Parathyroid adenoma (tissue), 2 donors: ENCODE results near the gene VOPP1.
"Not testable (repeated sequence)": the region's sequence is repeated elsewhere in the genome, so short reads cannot be mapped to it uniquely, and the experiment has no call there.

ENCODE experiments used
- H2AFZ ChIP-seq: fragments of 300-600 bp; sonication (generic); one replicate; pipeline ENCODE4 v1.7.0; 2017; ENCODE audit warnings: antibody characterized with exemption, mild to moderate bottlenecking
- H3K27ac ChIP-seq: fragments of 300-600 bp; sonication (generic); one replicate; pipeline ENCODE4 v1.7.0; 2017
- H3K27me3 ChIP-seq: fragments of 300-600 bp; sonication (generic); one replicate; pipeline ENCODE4 v1.7.0; 2017; ENCODE audit warnings: low read length; ENCODE audit not compliant: control insufficient read depth, insufficient read depth
- H3K36me3 ChIP-seq: fragments of 300-600 bp; sonication (generic); one replicate; pipeline ENCODE4 v1.7.0; 2017; ENCODE audit warnings: low read length; ENCODE audit not compliant: control insufficient read depth, insufficient read depth
- H3K4me1 ChIP-seq: fragments of 300-600 bp; sonication (generic); one replicate; pipeline ENCODE4 v1.7.0; 2017; ENCODE audit warnings: control low read depth
- H3K4me2 ChIP-seq: fragments of 300-600 bp; sonication (generic); one replicate; pipeline ENCODE4 v1.7.0; 2017; ENCODE audit warnings: low read length
- H3K4me3 ChIP-seq: fragments of 300-600 bp; sonication (generic); one replicate; pipeline ENCODE4 v1.7.0; 2017; ENCODE audit warnings: low read depth, low read length
- H3K79me2 ChIP-seq: fragments of 300-600 bp; sonication (generic); one replicate; pipeline ENCODE4 v1.7.0; 2017; ENCODE audit warnings: control low read depth
- H3K9ac ChIP-seq: fragments of 300-600 bp; sonication (generic); one replicate; pipeline ENCODE4 v1.7.0; 2017; ENCODE audit warnings: mild to moderate bottlenecking
- H3K9me3 ChIP-seq: fragments of 300-600 bp; sonication (generic); one replicate; pipeline ENCODE4 v1.7.0; 2017; ENCODE audit warnings: low read length; ENCODE audit not compliant: control insufficient read depth
- TF ChIP-seq, protein P1 (sequence below): fragments of 300-600 bp; sonication (generic); IDR thresholded peaks from one replicate; pipeline ENCODE4 v1.7.0; 2017; ENCODE audit warnings: antibody characterized with exemption, mild to moderate bottlenecking
- donor health status: primary hyperparathyroidism.

The VOPP1 gene

GRCh38 chr7:55572378-55573233 lies at the start of gene VOPP1:
Gene VOPP1, minus strand, starts transcription at chr7:55572502. Its CDS starts 178 bp downstream, at chr7:55572324.
- H3K79me2 ChIP-seq: no peaks in the 10 kb centered on the region
- H3K4me3 ChIP-seq: peak within 1 kb of the TSS; percentile 74
- peak within 1 kb of the TSS; percentile 97 for H2AFZ ChIP-seq
- peaks cover 14% of the 10 kb centered on the region for H3K4me1 ChIP-seq
- H3K27me3 ChIP-seq: no peaks in the 10 kb centered on the region
- peak within 1 kb of the TSS; percentile 58 for H3K27ac ChIP-seq
- H3K9ac ChIP-seq: peak within 1 kb of the TSS; percentile 15
- no peaks in the 10 kb centered on the region for H3K36me3 ChIP-seq
- no peaks in the 10 kb centered on the region for H3K9me3 ChIP-seq
- TF ChIP-seq, protein P1, sequence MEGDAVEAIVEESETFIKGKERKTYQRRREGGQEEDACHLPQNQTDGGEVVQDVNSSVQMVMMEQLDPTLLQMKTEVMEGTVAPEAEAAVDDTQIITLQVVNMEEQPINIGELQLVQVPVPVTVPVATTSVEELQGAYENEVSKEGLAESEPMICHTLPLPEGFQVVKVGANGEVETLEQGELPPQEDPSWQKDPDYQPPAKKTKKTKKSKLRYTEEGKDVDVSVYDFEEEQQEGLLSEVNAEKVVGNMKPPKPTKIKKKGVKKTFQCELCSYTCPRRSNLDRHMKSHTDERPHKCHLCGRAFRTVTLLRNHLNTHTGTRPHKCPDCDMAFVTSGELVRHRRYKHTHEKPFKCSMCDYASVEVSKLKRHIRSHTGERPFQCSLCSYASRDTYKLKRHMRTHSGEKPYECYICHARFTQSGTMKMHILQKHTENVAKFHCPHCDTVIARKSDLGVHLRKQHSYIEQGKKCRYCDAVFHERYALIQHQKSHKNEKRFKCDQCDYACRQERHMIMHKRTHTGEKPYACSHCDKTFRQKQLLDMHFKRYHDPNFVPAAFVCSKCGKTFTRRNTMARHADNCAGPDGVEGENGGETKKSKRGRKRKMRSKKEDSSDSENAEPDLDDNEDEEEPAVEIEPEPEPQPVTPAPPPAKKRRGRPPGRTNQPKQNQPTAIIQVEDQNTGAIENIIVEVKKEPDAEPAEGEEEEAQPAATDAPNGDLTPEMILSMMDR: no peak
- H3K4me2 ChIP-seq: peak within 1 kb of the TSS; percentile 92

DNA sequence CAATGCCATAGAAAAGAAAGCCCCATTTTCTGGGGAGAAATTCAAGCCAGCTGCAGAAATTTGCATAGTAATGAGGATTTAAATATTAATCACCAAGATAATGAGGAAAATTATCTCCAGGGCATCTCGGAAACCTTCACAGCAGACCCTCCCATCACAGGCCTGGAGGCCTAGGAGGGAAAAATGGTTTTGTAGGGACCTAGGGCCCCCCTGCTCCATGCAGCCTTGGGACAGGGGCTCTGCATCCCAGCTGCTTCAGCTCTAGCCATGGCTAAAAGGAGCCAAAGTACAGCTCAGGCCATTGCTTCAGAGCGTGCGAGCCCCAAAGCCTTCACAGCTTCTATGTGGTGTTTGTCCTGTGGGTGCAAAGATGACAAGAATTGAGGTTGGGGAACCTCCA lies 46.6 kb upstream of the VOPP1 start:
- H3K4me3 ChIP-seq: no peak overlapping the region
- no peak overlapping the region for H3K4me2 ChIP-seq
- H3K27me3 ChIP-seq: no peaks in the 10 kb centered on the region
- H3K79me2 ChIP-seq: no peaks in the 10 kb centered on the region
- TF ChIP-seq, protein P1: no peak
- H3K4me1 ChIP-seq: no peaks in the 10 kb centered on the region
- H3K9me3 ChIP-seq: no peaks in the 10 kb centered on the region
- H3K9ac ChIP-seq: no peak overlapping the region
- H3K27ac ChIP-seq: no peak overlapping the region
- H3K36me3 ChIP-seq: no peaks in the 10 kb centered on the region
- no peak overlapping the region for H2AFZ ChIP-seq

DNA sequence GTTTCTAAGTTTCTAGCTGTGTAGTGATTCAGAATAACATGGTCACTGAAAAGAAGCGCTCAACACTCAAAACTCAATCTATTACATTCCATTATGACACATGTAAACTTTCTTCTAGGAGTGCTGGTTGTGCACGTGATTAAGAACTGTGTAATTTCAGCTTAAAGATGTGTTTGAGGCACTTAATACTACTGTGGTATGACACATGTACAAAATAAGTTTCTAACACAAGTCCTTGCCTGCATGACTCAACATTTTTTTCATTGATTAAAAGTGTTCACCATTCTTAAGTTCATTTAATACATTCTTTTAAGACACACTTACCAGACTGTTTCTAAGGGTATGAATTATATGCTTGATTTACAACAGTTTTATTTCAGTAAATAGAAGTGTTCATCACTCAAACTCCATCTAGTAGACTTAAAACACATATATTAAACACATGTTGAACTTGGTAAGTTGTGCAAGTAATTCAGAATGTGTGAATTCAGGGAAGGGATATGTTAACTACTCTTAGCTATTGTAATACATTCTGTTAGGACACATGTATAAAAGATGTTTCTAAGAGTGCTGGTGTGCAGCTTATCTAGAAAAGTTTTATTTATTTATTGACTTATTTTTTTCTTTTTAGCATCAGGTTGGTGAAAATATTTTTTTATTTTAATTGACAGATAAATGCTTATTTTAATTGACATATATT lies 42.2 kb upstream of the VOPP1 start:
- H3K4me1 ChIP-seq, H3K9me3 ChIP-seq, H3K36me3 ChIP-seq, H3K27ac ChIP-seq, H3K27me3 ChIP-seq, H3K4me2 ChIP-seq, H3K4me3 ChIP-seq, H2AFZ ChIP-seq, H3K79me2 ChIP-seq, H3K9ac ChIP-seq: not testable (repeated sequence)

DNA sequence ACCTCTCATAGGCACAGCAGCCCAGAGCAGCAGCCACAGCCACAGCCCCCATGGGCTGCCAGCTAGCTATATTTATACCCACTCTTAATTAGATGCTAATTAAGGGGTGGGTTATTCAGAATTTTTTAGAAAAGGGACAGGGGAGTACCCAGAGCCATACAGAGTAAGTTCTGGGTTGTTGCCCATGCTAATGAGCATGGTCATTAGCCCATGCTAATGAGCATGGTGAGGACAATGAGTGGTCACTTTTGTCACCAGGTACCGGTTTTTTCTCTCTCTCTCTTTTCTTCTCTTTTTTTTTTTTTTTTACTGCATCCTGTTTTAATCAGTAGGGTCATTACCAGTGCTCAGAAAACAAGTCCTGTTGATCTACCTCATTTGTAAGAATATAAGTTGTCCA lies 37.4 kb upstream of the VOPP1 start:
- H2AFZ ChIP-seq, H3K9me3 ChIP-seq, H3K4me2 ChIP-seq, H3K36me3 ChIP-seq, H3K4me1 ChIP-seq, H3K79me2 ChIP-seq, H3K4me3 ChIP-seq, H3K9ac ChIP-seq, H3K27ac ChIP-seq, H3K27me3 ChIP-seq: not testable (repeated sequence)

- H3K4me3 ChIP-seq, H3K9ac ChIP-seq, H3K27me3 ChIP-seq, H2AFZ ChIP-seq, H3K9me3 ChIP-seq, H3K4me1 ChIP-seq, H3K36me3 ChIP-seq, H3K4me2 ChIP-seq, H3K27ac ChIP-seq, H3K79me2 ChIP-seq: not testable (repeated sequence)
Observed at GRCh38 chr7:55605661-55606060, 33.4 kb upstream of the VOPP1 start.

- not testable (repeated sequence) for H3K4me1 ChIP-seq, H3K9me3 ChIP-seq, H3K27me3 ChIP-seq, H3K79me2 ChIP-seq, H3K9ac ChIP-seq, H3K27ac ChIP-seq, H3K4me2 ChIP-seq, H3K36me3 ChIP-seq, H2AFZ ChIP-seq, H3K4me3 ChIP-seq
- TF ChIP-seq, protein P1: peak; percentile 52
Observed at GRCh38 chr7:55597944-55598499, 25.7 kb upstream of the VOPP1 start.

GRCh38 chr7:55597214-55597739 lies 25.0 kb upstream of the VOPP1 start:
- not testable (repeated sequence) for H3K36me3 ChIP-seq, H3K27me3 ChIP-seq, H3K9me3 ChIP-seq, H3K9ac ChIP-seq, H3K27ac ChIP-seq, H3K4me3 ChIP-seq, H3K79me2 ChIP-seq, H3K4me1 ChIP-seq, H3K4me2 ChIP-seq
- H2AFZ ChIP-seq: peak overlapping the region; percentile 14
